ENCODE results near the gene NFIX. TPM values are rescaled to one million over a fixed set of nuclear protein-coding genes. Genes with fewer than 3 reads are reported as not detected.

The NFIX gene
- total and polyA plus RNA-seq, 2 donors (not counting 1 experiment from before 2014, with no cell fraction given), result 35.7 to 74.8 TPM

DNA sequence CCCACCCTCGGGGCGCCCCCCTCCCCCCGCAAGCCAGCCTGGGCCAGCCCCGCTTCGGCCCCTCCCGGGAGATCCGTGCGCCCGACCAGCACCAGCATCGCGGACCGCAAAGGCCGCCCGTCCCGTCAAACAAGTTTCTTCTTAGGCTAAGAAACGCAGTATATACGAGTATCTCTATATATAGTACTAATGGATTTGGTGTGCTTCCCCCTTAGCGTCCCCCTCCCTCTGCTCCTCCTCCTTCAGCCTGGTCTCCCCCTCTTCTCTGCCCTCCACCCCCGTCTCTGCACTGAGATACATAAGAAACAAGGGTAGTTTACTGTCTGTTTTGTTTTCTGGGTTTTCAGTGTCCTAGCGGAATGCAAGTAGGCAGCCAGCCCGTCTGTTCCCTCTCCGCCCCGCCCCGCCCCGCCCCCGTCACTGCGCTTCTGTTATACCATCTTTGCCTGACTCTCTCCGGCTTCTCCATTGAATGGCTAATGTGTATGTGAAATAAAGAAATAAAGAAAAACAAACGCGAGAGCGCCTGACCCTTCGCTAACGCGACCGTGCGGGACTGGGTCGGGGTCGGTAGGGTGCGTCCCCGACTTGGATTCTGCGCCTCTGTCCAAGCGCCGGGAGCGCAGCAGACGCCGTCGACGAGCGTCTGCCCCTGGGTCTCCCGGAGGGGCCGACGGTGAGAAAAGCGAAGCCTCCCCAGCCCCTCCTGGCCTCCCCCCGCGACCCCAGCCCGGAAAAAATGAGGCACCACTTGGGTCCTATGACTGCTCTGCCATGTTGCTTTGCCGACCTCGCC is 103.2 kb downstream of the NFIX start:
- Histone ChIP-seq H3K4me1 (ENCODE audit: control insufficient read depth, extremely low read depth, insufficient read depth, low read length) (peaks cover 3% of the 10 kb centered on the region), H3K36me3 (ENCODE audit: control insufficient read depth, insufficient read depth, low read length) (peaks cover 5% of the 10 kb centered on the region), H3K9me3 (ENCODE audit: control insufficient read depth, insufficient read depth, low read depth, low read length) (no peaks in the 10 kb centered on the region), H4K20me1 (ENCODE audit: control insufficient read depth, extremely low read depth, insufficient read depth, low read length) (no peaks in the 10 kb centered on the region), H3K27me3 (ENCODE audit: control insufficient read depth, insufficient read depth, low read length) (no peaks in the 10 kb centered on the region), H3K27ac (ENCODE audit: insufficient read depth, low read length) (no peak overlapping the region), H3K4me2 (ENCODE audit: extremely low read depth, insufficient read depth, low read length) (peak overlapping the region; percentile 59), H3K4me3 (replicated peaks in 1 of 4; ENCODE audit: control extremely low read depth in 1 of 4, insufficient read depth in 1 of 4, low read depth in 3 of 4, low read length in 4 of 4) (no peak overlapping the region), H3K79me2 (ENCODE audit: control insufficient read depth, insufficient read depth, low read length) (peaks cover 1% of the 10 kb centered on the region), H2AFZ (ENCODE audit: low read length) (no peak overlapping the region), H3K9ac (ENCODE audit: insufficient read depth, low read length) (no peak overlapping the region)
- DNase-seq (ENCODE audit: low read depth in 2 of 2), result peak; percentile 49 to 58
- TF ChIP-seq CTCF (conservative IDR thresholded peaks at IDR 0.05 in 1 of 2, IDR thresholded peaks at IDR 0.05 in 1 of 2; ENCODE audit: low read depth in 1 of 2, low read length in 2 of 2) (no peak), EZH2 (IDR thresholded peaks at IDR 0.05; ENCODE audit: low read length, missing control alignments) (no peak)

GRCh38 chr19:13099073-13099999 is 104.1 kb downstream of the NFIX start:
- H3K79me2 ChIP-seq (ENCODE audit: control insufficient read depth, insufficient read depth, low read length), result peaks cover 1% of the 10 kb centered on the region
- H2AFZ ChIP-seq (ENCODE audit: low read length), result no peak overlapping the region
- H3K4me3 ChIP-seq (replicated peaks in 1 of 4; ENCODE audit: control extremely low read depth in 1 of 4, insufficient read depth in 1 of 4, low read depth in 3 of 4, low read length in 4 of 4), result no peak overlapping the region
- H3K36me3 ChIP-seq (ENCODE audit: control insufficient read depth, insufficient read depth, low read length), result peaks cover 7% of the 10 kb centered on the region
- H3K27ac ChIP-seq (ENCODE audit: insufficient read depth, low read length), result no peak overlapping the region
- H3K9me3 ChIP-seq (ENCODE audit: control insufficient read depth, insufficient read depth, low read depth, low read length), result no peaks in the 10 kb centered on the region
- H3K9ac ChIP-seq (ENCODE audit: insufficient read depth, low read length), result no peak overlapping the region
- H3K27me3 ChIP-seq (ENCODE audit: control insufficient read depth, insufficient read depth, low read length), result no peaks in the 10 kb centered on the region
- no peak for DNase-seq (ENCODE audit: low read depth in 2 of 2)
- peaks cover 3% of the 10 kb centered on the region for H3K4me1 ChIP-seq (ENCODE audit: control insufficient read depth, extremely low read depth, insufficient read depth, low read length)
- H4K20me1 ChIP-seq (ENCODE audit: control insufficient read depth, extremely low read depth, insufficient read depth, low read length), result no peaks in the 10 kb centered on the region
- TF ChIP-seq CTCF (conservative IDR thresholded peaks at IDR 0.05 in 1 of 2, IDR thresholded peaks at IDR 0.05 in 1 of 2; ENCODE audit: low read depth in 1 of 2, low read length in 2 of 2) (no peak), EZH2 (IDR thresholded peaks at IDR 0.05; ENCODE audit: low read length, missing control alignments) (no peak)
- no peak overlapping the region for H3K4me2 ChIP-seq (ENCODE audit: extremely low read depth, insufficient read depth, low read length)

- Histone ChIP-seq H3K9me3 (ENCODE audit: control insufficient read depth, insufficient read depth, low read depth, low read length) (no peaks in the 10 kb centered on the region), H3K4me1 (ENCODE audit: control insufficient read depth, extremely low read depth, insufficient read depth, low read length) (peaks cover 3% of the 10 kb centered on the region), H3K27ac (ENCODE audit: insufficient read depth, low read length) (no peak overlapping the region), H3K27me3 (ENCODE audit: control insufficient read depth, insufficient read depth, low read length) (no peaks in the 10 kb centered on the region), H3K4me2 (ENCODE audit: extremely low read depth, insufficient read depth, low read length) (no peak overlapping the region), H4K20me1 (ENCODE audit: control insufficient read depth, extremely low read depth, insufficient read depth, low read length) (no peaks in the 10 kb centered on the region), H3K4me3 (replicated peaks in 1 of 4; ENCODE audit: control extremely low read depth in 1 of 4, insufficient read depth in 1 of 4, low read depth in 3 of 4, low read length in 4 of 4) (no peak overlapping the region), H2AFZ (ENCODE audit: low read length) (no peak overlapping the region), H3K9ac (ENCODE audit: insufficient read depth, low read length) (no peak overlapping the region), H3K36me3 (ENCODE audit: control insufficient read depth, insufficient read depth, low read length) (peaks cover 15% of the 10 kb centered on the region), H3K79me2 (ENCODE audit: control insufficient read depth, insufficient read depth, low read length) (peaks cover 1% of the 10 kb centered on the region)
- DNase-seq (ENCODE audit: low read depth in 2 of 2), result peak in 1 of 2 donors; percentile 32
- TF ChIP-seq EZH2 (IDR thresholded peaks at IDR 0.05; ENCODE audit: low read length, missing control alignments), result no peak
- no peak for TF ChIP-seq CTCF (conservative IDR thresholded peaks at IDR 0.05 in 1 of 2, IDR thresholded peaks at IDR 0.05 in 1 of 2; ENCODE audit: low read depth in 1 of 2, low read length in 2 of 2)
Observed at GRCh38 chr19:13100031-13100588, 104.8 kb downstream of the NFIX start.
